ENCODE results near the gene FBXO10. TPM values are rescaled to one million over a fixed set of nuclear protein-coding genes. Genes with fewer than 3 reads are reported as not detected.

FBXO10 gene
- total RNA-seq = 1 to 10 TPM; 1.7 to 2.7 (median 2.5) TPM

GRCh38 chr9:37575921-37576721 is at the start of gene FBXO10:
TSS of gene FBXO10 (minus strand) at chr9:37576380. CDS start at chr9:37541768, 34,612 bp downstream.
- ATAC-seq (peak; percentile 88 to 89), DNase-seq (peak; percentile 14)
- Mint-ChIP-seq H3K36me3 (ENCODE audit: insufficient read depth) (peaks cover 8% of the 10 kb centered on the region), H3K4me3 (peak within 1 kb of the TSS; percentile 84), H3K4me1 (ENCODE audit: low read depth) (peaks cover 23% of the 10 kb centered on the region), H3K27me3 (ENCODE audit: low read depth) (no peaks in the 10 kb centered on the region), H3K9me3 (no peaks in the 10 kb centered on the region)

GRCh38 chr9:37625758-37626147 is 49.6 kb upstream of the FBXO10 start:
- Mint-ChIP-seq H3K27me3 (ENCODE audit: low read depth) (peaks cover 2% of the 10 kb centered on the region), H3K9me3 (no peaks in the 10 kb centered on the region), H3K36me3 (ENCODE audit: insufficient read depth) (no peaks in the 10 kb centered on the region), H3K4me1 (ENCODE audit: low read depth) (no peaks in the 10 kb centered on the region), H3K4me3 (no peak overlapping the region)
- ATAC-seq (no peak), DNase-seq (no peak)

GRCh38 chr9:37625036-37625757 is 49.0 kb upstream of the FBXO10 start:
- DNase-seq = no peak
- Mint-ChIP-seq H3K27me3 (ENCODE audit: low read depth) (peaks cover 2% of the 10 kb centered on the region), H3K4me3 (no peak overlapping the region)

GRCh38 chr9:37624073-37624472 is 47.9 kb upstream of the FBXO10 start:
- Mint-ChIP-seq H3K27me3 (ENCODE audit: low read depth) (peaks cover 2% of the 10 kb centered on the region), H3K4me1 (ENCODE audit: low read depth) (no peaks in the 10 kb centered on the region), H3K4me3 (no peak overlapping the region), H3K36me3 (ENCODE audit: insufficient read depth) (no peaks in the 10 kb centered on the region), H3K9me3 (no peaks in the 10 kb centered on the region)
- ATAC-seq (no peak), DNase-seq (no peak)

More at GRCh38 chr9:37625036-37625757, 49.0 kb upstream of the FBXO10 start:
- no peaks in the 10 kb centered on the region for H3K36me3 Mint-ChIP-seq (ENCODE audit: insufficient read depth)
- no peaks in the 10 kb centered on the region for H3K9me3 Mint-ChIP-seq
- no peaks in the 10 kb centered on the region for H3K4me1 Mint-ChIP-seq (ENCODE audit: low read depth)
- ATAC-seq = no peak

- no peaks in the 10 kb centered on the region for H3K9me3 Mint-ChIP-seq
These were observed 47.1 kb upstream of the FBXO10 start for GRCh38 chr9:37623267-37623666.

GRCh38 chr9:37622462-37622861 is 46.3 kb upstream of the FBXO10 start:
- H3K27me3 Mint-ChIP-seq (ENCODE audit: low read depth) = peaks cover 2% of the 10 kb centered on the region
- no peak for DNase-seq
- ATAC-seq = no peak
- H3K4me3 Mint-ChIP-seq = no peak overlapping the region
- H3K9me3 Mint-ChIP-seq = no peaks in the 10 kb centered on the region
- no peaks in the 10 kb centered on the region for H3K36me3 Mint-ChIP-seq (ENCODE audit: insufficient read depth)
- H3K4me1 Mint-ChIP-seq (ENCODE audit: low read depth) = no peaks in the 10 kb centered on the region

More at GRCh38 chr9:37623267-37623666, 47.1 kb upstream of the FBXO10 start:
- ATAC-seq (no peak), DNase-seq (no peak)
- Mint-ChIP-seq H3K4me3 (no peak overlapping the region), H3K36me3 (ENCODE audit: insufficient read depth) (no peaks in the 10 kb centered on the region), H3K4me1 (ENCODE audit: low read depth) (no peaks in the 10 kb centered on the region), H3K27me3 (ENCODE audit: low read depth) (peaks cover 2% of the 10 kb centered on the region)

GRCh38 chr9:37621273-37622121 is 45.3 kb upstream of the FBXO10 start:
- Mint-ChIP-seq H3K9me3 (no peaks in the 10 kb centered on the region), H3K4me3 (no peak overlapping the region), H3K36me3 (ENCODE audit: insufficient read depth) (no peaks in the 10 kb centered on the region), H3K4me1 (ENCODE audit: low read depth) (no peaks in the 10 kb centered on the region), H3K27me3 (ENCODE audit: low read depth) (peaks cover 2% of the 10 kb centered on the region)
- no peak for DNase-seq
- ATAC-seq = no peak

GRCh38 chr9:37620396-37620795 is 44.2 kb upstream of the FBXO10 start:
- no peak for ATAC-seq
- no peaks in the 10 kb centered on the region for H3K9me3 Mint-ChIP-seq
- DNase-seq = no peak
- H3K4me3 Mint-ChIP-seq = no peak overlapping the region
- H3K4me1 Mint-ChIP-seq (ENCODE audit: low read depth) = no peaks in the 10 kb centered on the region
- H3K27me3 Mint-ChIP-seq (ENCODE audit: low read depth) = peaks cover 2% of the 10 kb centered on the region
- H3K36me3 Mint-ChIP-seq (ENCODE audit: insufficient read depth) = no peaks in the 10 kb centered on the region

- no peak overlapping the region for H3K4me3 Mint-ChIP-seq
- H3K36me3 Mint-ChIP-seq (ENCODE audit: insufficient read depth) = no peaks in the 10 kb centered on the region
- H3K4me1 Mint-ChIP-seq (ENCODE audit: low read depth) = no peaks in the 10 kb centered on the region
- H3K9me3 Mint-ChIP-seq = no peaks in the 10 kb centered on the region
- ATAC-seq (no peak), DNase-seq (no peak)
- H3K27me3 Mint-ChIP-seq (ENCODE audit: low read depth) = peaks cover 2% of the 10 kb centered on the region
These were observed 43.6 kb upstream of the FBXO10 start for GRCh38 chr9:37619806-37620205.

- Mint-ChIP-seq H3K4me1 (ENCODE audit: low read depth) (no peaks in the 10 kb centered on the region), H3K9me3 (no peaks in the 10 kb centered on the region), H3K4me3 (no peak overlapping the region), H3K36me3 (ENCODE audit: insufficient read depth) (no peaks in the 10 kb centered on the region), H3K27me3 (ENCODE audit: low read depth) (peaks cover 5% of the 10 kb centered on the region)
- no peak for ATAC-seq
- no peak for DNase-seq
These were observed 42.6 kb upstream of the FBXO10 start for GRCh38 chr9:37618817-37619216.

GRCh38 chr9:37617832-37618231 is 41.7 kb upstream of the FBXO10 start:
- H3K4me3 Mint-ChIP-seq = no peak overlapping the region
- H3K9me3 Mint-ChIP-seq = no peaks in the 10 kb centered on the region
- DNase-seq (no peak), ATAC-seq (no peak)
- H3K27me3 Mint-ChIP-seq (ENCODE audit: low read depth) = peaks cover 5% of the 10 kb centered on the region
- H3K4me1 Mint-ChIP-seq (ENCODE audit: low read depth) = no peaks in the 10 kb centered on the region
- H3K36me3 Mint-ChIP-seq (ENCODE audit: insufficient read depth) = no peaks in the 10 kb centered on the region

GRCh38 chr9:37617161-37617560 is 41.0 kb upstream of the FBXO10 start:
- H3K9me3 Mint-ChIP-seq = no peaks in the 10 kb centered on the region
- no peak for ATAC-seq
- peaks cover 8% of the 10 kb centered on the region for H3K27me3 Mint-ChIP-seq (ENCODE audit: low read depth)
- no peak overlapping the region for H3K4me3 Mint-ChIP-seq
- no peak for DNase-seq
- no peaks in the 10 kb centered on the region for H3K4me1 Mint-ChIP-seq (ENCODE audit: low read depth)
- no peaks in the 10 kb centered on the region for H3K36me3 Mint-ChIP-seq (ENCODE audit: insufficient read depth)

GRCh38 chr9:37611961-37612360 is 35.8 kb upstream of the FBXO10 start:
- no peak for DNase-seq
- ATAC-seq = no peak
- Mint-ChIP-seq H3K27me3 (ENCODE audit: low read depth) (peaks cover 15% of the 10 kb centered on the region), H3K4me1 (ENCODE audit: low read depth) (no peaks in the 10 kb centered on the region), H3K36me3 (ENCODE audit: insufficient read depth) (no peaks in the 10 kb centered on the region), H3K9me3 (no peaks in the 10 kb centered on the region), H3K4me3 (no peak overlapping the region)

GRCh38 chr9:37611014-37611413 is 34.8 kb upstream of the FBXO10 start:
- no peaks in the 10 kb centered on the region for H3K36me3 Mint-ChIP-seq (ENCODE audit: insufficient read depth)
- DNase-seq = no peak
- peaks cover 18% of the 10 kb centered on the region for H3K27me3 Mint-ChIP-seq (ENCODE audit: low read depth)
- no peaks in the 10 kb centered on the region for H3K9me3 Mint-ChIP-seq
- no peak overlapping the region for H3K4me3 Mint-ChIP-seq
- no peak for ATAC-seq
- no peaks in the 10 kb centered on the region for H3K4me1 Mint-ChIP-seq (ENCODE audit: low read depth)
